ENCODE data around the gene PLB1.

Gene PLB1

DNA sequence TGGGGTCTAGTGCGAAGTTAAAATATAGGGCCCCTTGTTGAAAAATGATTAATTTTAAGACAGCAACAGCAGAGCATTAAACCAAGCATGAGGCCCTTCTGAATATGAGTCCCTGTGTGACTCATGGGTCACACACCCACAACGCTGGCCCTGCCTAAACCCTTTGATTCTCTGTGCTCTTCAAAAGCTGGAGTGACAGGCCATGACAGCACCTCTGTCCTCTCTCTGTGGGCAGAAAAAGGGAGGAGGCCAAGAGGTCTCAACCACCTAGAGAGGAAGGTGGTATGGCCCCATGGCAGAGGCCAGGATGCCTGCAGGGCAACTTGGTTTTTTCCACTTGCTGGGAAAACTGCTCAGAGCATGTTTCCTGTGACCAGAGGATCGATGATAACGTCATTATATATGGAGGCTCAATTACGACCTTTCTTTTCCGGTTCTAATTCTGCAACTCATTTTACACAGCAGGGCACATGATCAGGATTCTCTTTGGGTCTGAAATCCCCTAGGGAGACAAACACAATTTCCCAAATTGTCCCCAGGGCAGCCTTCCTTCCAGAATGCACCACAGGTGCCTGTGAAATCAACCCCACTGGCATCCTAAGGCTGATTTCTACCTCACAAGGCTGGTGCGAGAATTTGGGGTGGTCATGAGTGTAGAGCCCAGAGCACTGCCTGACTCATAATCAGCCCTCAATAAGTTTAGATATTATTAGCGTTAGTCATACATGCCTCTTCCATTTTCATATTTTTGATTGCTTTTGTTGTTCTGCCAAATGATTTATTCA is 153.8 kb downstream of the PLB1 start:
- Mint-ChIP-seq H3K36me3 (ENCODE audit: low read depth) (no peaks in the 10 kb centered on the region), H3K4me3 (peak overlapping the region; percentile 32), H3K27ac (peak overlapping the region; percentile 88), H3K9me3 (no peaks in the 10 kb centered on the region), H3K4me1 (peaks cover 47% of the 10 kb centered on the region), H3K27me3 (no peaks in the 10 kb centered on the region)
- peak; percentile 70 for DNase-seq
- peak; percentile 97 for ATAC-seq

DNA sequence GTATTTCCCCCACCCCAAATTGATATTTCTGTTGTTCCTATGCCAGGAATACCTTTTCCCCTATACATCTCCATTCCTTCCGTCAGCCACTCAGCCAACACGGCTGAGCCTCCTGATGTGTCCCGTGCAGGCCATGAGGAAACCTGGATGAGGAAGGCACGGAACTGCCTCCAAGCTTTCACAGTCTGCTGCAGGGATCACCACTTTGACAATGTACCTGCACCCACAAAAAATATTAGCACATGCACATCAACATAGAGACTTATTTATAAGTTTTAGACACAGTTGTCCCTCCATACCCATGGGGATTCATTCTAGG is 154.4 kb downstream of the PLB1 start:
- Mint-ChIP-seq H3K4me1 (peaks cover 48% of the 10 kb centered on the region), H3K27me3 (no peaks in the 10 kb centered on the region), H3K27ac (peak overlapping the region; percentile 88), H3K36me3 (ENCODE audit: low read depth) (no peaks in the 10 kb centered on the region), H3K4me3 (peak overlapping the region; percentile 2), H3K9me3 (no peaks in the 10 kb centered on the region)
- ATAC-seq: no peak
- no peak for DNase-seq

DNA sequence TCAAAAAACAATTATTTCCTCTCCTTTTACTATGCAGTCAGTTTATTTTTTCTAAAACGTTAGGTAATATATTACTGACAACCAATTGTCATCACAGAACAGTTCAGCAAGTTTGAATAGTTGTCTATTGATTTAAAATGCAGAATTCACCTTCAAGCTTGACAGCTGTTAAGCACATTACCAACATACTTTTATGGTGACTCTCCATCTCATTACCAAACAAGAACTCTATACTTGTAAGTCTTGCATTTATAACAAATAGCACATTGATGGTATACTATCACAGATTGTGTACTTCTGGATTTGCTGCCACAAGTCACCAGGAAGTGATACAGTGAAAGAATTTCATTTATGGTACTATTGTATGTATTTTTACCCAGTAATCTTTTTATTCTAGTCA is 156.4 kb downstream of the PLB1 start:
- Mint-ChIP-seq H3K27ac (no peak overlapping the region), H3K9me3 (no peaks in the 10 kb centered on the region), H3K4me1 (peaks cover 60% of the 10 kb centered on the region), H3K27me3 (no peaks in the 10 kb centered on the region), H3K36me3 (ENCODE audit: low read depth) (no peaks in the 10 kb centered on the region), H3K4me3 (no peak overlapping the region)
- ATAC-seq: no peak
- DNase-seq: no peak

DNA sequence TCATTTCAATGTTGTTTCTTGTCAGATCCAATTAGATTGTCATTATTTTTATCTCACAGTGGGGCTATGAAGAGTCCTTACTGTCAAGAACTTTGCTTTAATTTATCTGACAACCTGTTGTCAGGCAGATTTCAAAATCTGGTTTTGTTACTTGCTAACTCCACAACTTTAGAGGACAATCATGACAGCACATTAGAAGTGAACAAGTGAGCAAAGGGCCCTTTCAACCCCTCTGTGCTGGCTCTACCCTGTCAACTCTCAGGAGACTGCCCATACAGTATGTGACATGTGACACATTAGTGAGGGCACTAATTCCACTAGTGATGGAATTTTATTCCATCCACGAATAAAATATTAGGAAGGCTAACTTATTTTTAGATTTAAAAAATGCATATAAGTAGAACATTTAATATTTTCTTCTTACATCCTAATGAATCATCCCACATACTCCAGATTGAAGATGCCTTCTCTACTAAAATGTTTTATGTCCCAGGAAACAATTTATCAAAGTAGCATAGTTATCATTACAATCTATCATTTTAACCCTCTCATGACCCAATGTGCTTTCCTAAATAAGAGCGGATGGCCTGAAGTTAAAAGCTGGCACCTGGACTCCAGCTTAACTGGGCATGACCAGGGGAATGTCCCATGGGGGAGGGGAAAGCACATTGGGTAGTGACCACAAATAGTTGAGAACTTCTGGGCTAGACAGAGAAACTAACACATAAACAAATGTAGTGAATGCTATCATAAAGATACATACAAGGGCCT is 158.2 kb downstream of the PLB1 start:
- H3K27ac Mint-ChIP-seq: peak overlapping the region; percentile 20
- ATAC-seq: no peak

DNA sequence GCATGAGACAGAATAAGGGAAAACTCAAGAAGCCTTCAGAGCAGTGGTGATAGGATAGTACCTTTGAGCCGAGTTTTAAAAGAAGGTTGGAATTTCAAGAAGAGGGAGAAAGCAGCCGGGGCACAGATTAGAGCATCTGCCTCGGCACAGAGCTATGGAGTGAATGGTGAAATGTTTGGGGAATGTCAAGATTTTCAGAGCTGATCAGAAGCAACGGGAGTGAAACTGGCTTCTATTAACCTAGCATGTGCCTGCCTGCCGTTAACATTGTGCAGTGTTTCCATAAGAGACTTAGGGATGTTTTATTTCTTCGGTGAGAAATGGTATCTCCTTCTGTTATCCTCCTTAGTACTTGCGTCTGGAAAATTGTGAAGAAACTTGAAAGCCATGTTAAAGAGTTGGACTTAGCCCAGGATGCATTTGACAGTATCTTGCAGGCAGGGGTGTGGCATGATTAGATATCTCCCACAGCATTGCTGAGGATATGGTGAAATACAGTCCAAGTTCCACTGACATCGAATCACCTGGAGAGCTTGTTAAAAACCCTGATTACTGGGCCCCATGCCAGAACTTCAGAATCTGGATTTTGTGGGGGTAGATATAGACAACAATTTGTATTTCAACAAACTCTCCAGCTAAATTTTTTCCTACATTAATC is 158.9 kb downstream of the PLB1 start:
- DNase-seq: no peak
- Mint-ChIP-seq H3K4me1 (peaks cover 41% of the 10 kb centered on the region), H3K36me3 (ENCODE audit: low read depth) (no peaks in the 10 kb centered on the region), H3K4me3 (no peak overlapping the region), H3K27me3 (peaks cover 1% of the 10 kb centered on the region), H3K9me3 (peaks cover 3% of the 10 kb centered on the region), H3K27ac (peak overlapping the region; percentile 20)
- ATAC-seq: no peak

More for the DNA sequence above, 158.2 kb downstream of the PLB1 start:
- Mint-ChIP-seq H3K4me3 (no peak overlapping the region), H3K4me1 (peaks cover 49% of the 10 kb centered on the region), H3K9me3 (peaks cover 3% of the 10 kb centered on the region), H3K27me3 (peaks cover 1% of the 10 kb centered on the region), H3K36me3 (ENCODE audit: low read depth) (no peaks in the 10 kb centered on the region)
- no peak for DNase-seq

DNA sequence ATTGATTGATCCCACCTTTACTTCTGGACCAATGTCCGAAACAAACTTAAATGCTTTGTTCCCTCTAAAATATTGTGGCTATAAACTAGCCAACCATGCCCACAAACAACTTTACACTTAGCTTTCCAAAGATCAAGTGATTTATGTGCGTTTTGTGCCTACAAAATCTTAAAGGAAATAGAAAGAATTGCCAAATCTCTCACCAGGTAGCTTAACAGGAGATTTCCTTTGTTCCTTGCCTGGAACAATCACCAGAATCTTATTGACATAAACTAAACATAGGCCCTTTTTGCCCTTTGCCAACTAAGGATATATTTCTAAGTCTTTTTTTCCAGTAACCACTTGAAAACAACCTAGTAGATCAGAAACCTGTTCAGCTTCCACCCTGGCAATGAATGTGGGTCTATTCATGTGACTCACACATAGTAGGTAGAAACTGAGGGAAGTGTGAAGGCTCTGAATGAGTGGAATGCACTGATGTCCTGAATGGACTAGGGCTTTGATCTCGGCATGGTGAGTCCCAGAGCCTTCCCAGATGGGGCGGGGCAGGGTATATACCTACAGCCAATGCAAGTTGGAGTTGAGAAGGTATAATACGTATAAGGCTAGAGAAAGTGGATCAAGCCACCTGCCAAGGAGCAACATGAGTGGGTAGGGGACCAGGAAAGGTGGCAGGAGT is 161.2 kb downstream of the PLB1 start:
- Mint-ChIP-seq H3K27ac (peak overlapping the region; percentile 44), H3K27me3 (peaks cover 1% of the 10 kb centered on the region), H3K9me3 (peaks cover 3% of the 10 kb centered on the region), H3K4me3 (no peak overlapping the region), H3K4me1 (peaks cover 23% of the 10 kb centered on the region), H3K36me3 (ENCODE audit: low read depth) (no peaks in the 10 kb centered on the region)
- ATAC-seq: peak; percentile 91
- DNase-seq: no peak

DNA sequence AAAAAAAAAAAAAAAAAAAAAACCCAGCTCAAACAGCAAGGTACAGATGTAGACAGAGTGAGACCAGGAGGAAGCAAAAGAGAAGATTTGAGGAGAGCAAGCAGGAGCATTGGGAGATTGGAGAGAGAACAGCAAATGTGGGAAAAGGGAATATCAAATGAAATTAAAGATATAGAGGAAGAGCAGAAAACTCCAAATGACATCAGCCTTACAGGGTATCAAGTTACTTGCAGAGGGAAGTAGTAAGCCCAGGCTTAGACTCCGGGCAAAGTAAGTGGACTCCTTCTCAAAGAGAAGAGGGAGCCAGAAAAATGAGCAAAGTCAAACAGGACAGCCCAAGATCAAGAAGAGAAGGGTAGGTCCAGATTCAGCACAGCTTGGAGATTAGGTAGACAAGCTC is 162.5 kb downstream of the PLB1 start:
- no peaks in the 10 kb centered on the region for H3K36me3 Mint-ChIP-seq (ENCODE audit: low read depth)
- H3K4me3 Mint-ChIP-seq: no peak overlapping the region
- peaks cover 1% of the 10 kb centered on the region for H3K27me3 Mint-ChIP-seq
- H3K9me3 Mint-ChIP-seq: peaks cover 3% of the 10 kb centered on the region
- DNase-seq (no peak), ATAC-seq (no peak)
- H3K4me1 Mint-ChIP-seq: peaks cover 20% of the 10 kb centered on the region
- H3K27ac Mint-ChIP-seq: no peak overlapping the region

DNA sequence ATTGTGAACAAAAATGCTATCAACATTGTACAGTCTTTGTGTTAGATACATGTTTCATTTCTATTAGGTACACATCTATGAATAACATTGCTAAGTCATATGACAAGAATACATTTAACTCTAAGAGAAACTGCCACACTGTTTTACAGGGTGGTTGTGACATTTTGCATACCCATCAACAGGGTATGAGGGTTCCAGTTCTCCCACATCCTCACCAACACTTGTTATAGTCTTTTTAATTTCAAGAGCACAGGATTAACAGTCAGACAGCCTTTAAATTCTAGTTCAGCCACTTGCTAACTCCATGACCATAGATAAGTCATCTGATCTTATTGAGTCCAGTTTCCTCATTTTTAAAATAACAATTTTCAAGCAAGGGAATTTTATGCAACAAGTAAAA is 163.3 kb downstream of the PLB1 start:
- no peaks in the 10 kb centered on the region for H3K36me3 Mint-ChIP-seq (ENCODE audit: low read depth)
- H3K4me1 Mint-ChIP-seq: peaks cover 20% of the 10 kb centered on the region
- H3K9me3 Mint-ChIP-seq: peaks cover 3% of the 10 kb centered on the region
- no peak overlapping the region for H3K27ac Mint-ChIP-seq
- peaks cover 1% of the 10 kb centered on the region for H3K27me3 Mint-ChIP-seq
- DNase-seq: no peak
- no peak for ATAC-seq
- no peak overlapping the region for H3K4me3 Mint-ChIP-seq

DNA sequence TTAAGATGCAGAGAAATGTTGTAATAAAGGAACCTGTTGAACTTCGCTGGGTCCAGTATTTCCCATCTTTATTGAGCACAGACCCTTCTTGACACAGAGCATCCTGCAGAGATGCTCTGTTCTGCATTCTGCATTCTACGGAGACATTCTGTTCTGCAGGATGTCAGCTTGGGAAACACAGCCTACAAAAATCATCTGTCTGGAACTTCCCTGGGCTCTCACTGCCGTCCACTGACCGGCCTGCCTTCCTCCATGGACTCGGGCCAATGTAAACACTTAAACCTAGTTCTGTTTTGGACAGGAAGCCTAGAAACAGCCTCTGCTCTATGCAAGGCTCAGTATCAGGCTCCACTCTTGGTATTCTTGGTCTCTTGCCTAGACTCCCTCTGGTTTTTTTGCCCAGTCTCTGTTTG is 165.7 kb downstream of the PLB1 start:
- DNase-seq (no peak), ATAC-seq (no peak)
- H3K36me3 Mint-ChIP-seq (ENCODE audit: low read depth): no peaks in the 10 kb centered on the region
- peaks cover 11% of the 10 kb centered on the region for H3K4me1 Mint-ChIP-seq
- H3K27ac Mint-ChIP-seq: no peak overlapping the region
- H3K27me3 Mint-ChIP-seq: peaks cover 1% of the 10 kb centered on the region
- H3K9me3 Mint-ChIP-seq: peaks cover 3% of the 10 kb centered on the region
- H3K4me3 Mint-ChIP-seq: no peak overlapping the region

DNA sequence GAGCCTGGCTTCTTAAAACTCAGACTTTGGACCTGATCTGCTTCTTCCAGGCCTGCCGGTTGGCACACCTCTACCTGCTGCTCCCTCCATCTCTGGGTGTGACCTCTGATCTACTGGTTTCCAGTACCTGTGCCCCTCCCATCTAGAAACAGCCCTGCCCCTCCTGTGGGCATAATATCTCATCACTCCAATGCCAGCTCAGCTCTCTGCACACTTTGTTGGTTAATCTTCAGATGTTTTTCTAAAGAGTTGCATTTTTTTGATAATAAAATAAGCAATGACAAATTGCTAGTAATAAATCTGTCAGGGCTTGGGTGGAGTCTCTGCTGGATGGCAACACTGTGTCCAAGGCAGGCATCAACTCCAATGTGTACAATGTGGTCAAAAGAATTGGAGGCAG is 166.2 kb downstream of the PLB1 start:
- peaks cover 3% of the 10 kb centered on the region for H3K9me3 Mint-ChIP-seq
- no peak overlapping the region for H3K4me3 Mint-ChIP-seq
- DNase-seq (no peak), ATAC-seq (no peak)
- peaks cover 6% of the 10 kb centered on the region for H3K4me1 Mint-ChIP-seq
- no peak overlapping the region for H3K27ac Mint-ChIP-seq
- no peaks in the 10 kb centered on the region for H3K36me3 Mint-ChIP-seq (ENCODE audit: low read depth)
- peaks cover 1% of the 10 kb centered on the region for H3K27me3 Mint-ChIP-seq

DNA sequence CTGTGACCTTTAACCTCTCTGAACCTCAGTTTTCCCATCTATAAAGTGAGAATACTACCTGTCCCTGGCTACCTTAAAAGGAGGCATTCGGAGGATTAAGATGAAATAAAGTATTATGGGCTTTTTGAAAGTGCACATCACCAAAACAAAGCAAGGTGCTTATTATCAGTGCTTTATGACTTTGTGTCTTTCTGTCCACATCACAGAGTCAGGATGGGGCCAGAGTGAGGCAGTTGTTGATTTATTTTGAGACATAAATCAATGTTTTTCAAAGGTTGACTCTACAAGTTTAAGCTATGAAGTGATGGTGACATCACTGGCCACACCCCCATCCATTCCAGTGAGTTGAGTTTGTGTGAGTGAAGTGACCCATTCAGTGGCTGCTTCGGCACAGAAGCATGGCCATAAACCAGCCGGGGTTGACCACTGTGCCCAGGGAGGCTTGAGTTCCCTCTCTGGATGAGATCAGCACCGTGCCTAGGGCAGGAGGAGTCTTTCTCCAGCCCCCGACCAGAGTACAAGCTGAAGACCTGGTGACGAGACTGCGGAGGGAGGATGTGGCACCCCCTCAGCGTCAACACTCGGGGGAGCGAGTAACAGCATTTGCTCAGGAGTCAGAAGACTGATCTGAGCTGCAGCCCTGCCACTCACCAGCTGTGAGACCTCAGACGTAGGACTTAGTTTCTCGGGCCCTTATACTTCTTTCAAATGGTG is 166.8 kb downstream of the PLB1 start:
- peaks cover 3% of the 10 kb centered on the region for H3K9me3 Mint-ChIP-seq

DNA sequence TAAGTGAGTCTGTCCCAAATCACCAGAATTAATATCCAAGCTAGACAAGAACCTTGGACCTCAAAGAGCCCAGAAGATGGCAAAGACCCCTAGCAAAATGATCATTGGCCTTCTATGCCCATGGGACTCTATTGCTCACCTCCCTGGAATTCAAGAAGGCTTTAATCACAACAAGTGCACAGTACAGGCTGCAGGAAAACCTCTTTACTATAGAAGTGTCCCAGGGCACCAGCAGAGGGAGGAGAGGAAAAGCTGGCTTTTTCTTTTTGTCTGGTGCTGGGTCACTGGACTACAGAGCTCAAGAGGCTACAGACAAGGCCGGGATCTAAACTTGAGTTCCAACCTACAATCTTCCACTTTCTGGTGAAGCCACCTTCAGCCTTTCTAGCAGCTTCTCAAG is 167.5 kb downstream of the PLB1 start:
- no peak for DNase-seq
- no peaks in the 10 kb centered on the region for H3K36me3 Mint-ChIP-seq (ENCODE audit: low read depth)
- H3K4me3 Mint-ChIP-seq: no peak overlapping the region
- no peak for ATAC-seq
- H3K9me3 Mint-ChIP-seq: peaks cover 1% of the 10 kb centered on the region
- peaks cover 2% of the 10 kb centered on the region for H3K27me3 Mint-ChIP-seq
- H3K4me1 Mint-ChIP-seq: no peaks in the 10 kb centered on the region
- H3K27ac Mint-ChIP-seq: no peak overlapping the region

More for the DNA sequence above, 166.8 kb downstream of the PLB1 start:
- ATAC-seq: no peak
- Mint-ChIP-seq H3K27ac (no peak overlapping the region), H3K4me3 (no peak overlapping the region), H3K27me3 (peaks cover 2% of the 10 kb centered on the region), H3K4me1 (peaks cover under 1% of the 10 kb centered on the region), H3K36me3 (ENCODE audit: low read depth) (no peaks in the 10 kb centered on the region)
- DNase-seq: no peak

DNA sequence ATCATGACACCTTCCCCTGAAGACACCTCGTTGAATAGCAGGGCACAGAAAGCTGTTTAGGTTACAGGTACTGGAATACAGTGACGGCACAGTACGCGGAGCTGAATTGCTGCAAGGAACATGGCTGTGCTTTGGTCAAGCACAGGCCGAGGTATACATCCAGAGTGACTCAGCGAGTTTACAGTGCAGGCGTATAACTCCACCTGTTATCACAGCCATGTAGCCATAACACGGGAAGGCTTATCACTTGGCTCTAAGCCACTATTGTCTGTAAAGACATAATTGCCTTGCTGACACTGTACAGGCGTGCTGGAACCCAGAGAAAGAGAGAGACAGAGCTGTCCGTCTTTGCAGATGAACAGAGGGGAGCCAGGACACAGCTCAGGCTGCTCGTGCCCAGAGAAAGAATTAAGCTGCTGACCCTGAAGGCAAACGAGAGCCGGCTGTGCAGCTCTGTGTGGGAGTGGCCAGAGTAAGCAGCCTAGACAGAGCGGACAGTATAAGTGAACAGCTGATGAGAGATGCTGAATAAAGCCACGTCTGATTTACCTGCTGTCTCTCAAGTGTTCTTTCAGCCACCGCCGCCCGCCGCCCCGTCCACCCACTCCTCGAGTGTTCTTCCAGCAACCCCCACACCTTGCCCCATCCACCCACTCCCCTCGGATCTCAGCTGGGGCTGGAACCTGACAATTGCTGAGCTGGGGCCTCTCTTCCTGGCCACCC is 168.4 kb downstream of the PLB1 start:
- no peak overlapping the region for H3K4me3 Mint-ChIP-seq
- no peaks in the 10 kb centered on the region for H3K4me1 Mint-ChIP-seq
- H3K36me3 Mint-ChIP-seq (ENCODE audit: low read depth): no peaks in the 10 kb centered on the region
- no peaks in the 10 kb centered on the region for H3K9me3 Mint-ChIP-seq
- H3K27ac Mint-ChIP-seq: no peak overlapping the region
- no peak for DNase-seq
- ATAC-seq: no peak
- peaks cover 2% of the 10 kb centered on the region for H3K27me3 Mint-ChIP-seq

All from activated naive CD8-positive, alpha-beta T cell treated with anti-CD3 and anti-CD28 coated beads, Interleukin-2, amount 50 U/mL, for 24 hours (primary cell).